ENCODE measurements around the gene DPP10.
"Not testable (repeated sequence)": the region's sequence is repeated elsewhere in the genome, so short reads cannot be mapped to it uniquely, and the experiment has no call there.

The DPP10 gene

DNA sequence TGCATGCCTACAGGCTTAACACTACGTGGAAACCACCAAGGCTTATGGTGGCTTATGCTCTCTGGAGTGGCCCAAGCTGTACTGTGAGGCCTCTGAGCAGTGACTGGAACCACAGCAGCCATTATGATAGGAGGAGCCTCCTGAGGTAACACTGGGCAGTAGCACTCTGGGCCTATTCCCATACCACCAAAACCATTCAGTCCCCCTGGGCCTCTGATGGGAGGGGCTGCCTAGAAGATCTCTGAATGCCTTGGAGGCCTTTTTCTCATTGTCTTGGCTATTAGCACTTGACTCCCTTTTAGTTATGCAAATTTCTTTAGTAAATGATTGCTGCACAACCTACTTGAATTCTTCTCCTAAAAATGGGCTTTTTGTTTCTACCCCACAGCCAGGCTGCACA lies 985.0 kb downstream of the DPP10 start:
- DNase-seq: no peak
- CTCF ChIA-PET: no interaction called here
- Mint-ChIP-seq H3K36me3 (no peaks in the 10 kb centered on the region), H3K4me3 (no peak overlapping the region), H3K27ac (no peak overlapping the region), H3K4me1 (no peaks in the 10 kb centered on the region), H3K9me3 (peaks cover 18% of the 10 kb centered on the region), H3K27me3 (no peaks in the 10 kb centered on the region)

DNA sequence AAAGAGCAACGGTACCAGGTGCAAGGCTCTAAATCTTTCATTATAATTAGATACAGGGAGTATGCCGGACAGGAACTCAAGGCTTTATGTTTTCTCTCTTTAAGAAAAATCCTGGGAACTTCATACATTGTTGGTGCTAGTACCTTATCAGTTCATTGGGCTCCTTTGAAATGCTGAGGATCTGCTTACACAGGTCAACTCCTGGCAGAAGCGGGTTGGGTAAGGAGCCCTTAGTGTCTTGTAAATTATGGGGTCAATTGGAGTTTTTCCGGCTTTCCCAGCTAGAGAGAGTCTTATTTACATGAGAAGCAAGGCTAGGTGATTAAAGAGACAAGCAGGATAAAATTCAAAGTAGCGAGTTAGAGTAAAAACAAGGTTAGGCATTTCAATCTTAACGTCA lies 998.3 kb downstream of the DPP10 start:
- DNase-seq, H3K36me3 Mint-ChIP-seq, CTCF ChIA-PET, H3K4me3 Mint-ChIP-seq, H3K4me1 Mint-ChIP-seq, H3K27ac Mint-ChIP-seq, H3K27me3 Mint-ChIP-seq: not testable (repeated sequence)
- peaks cover 11% of the 10 kb centered on the region for H3K9me3 Mint-ChIP-seq

- no peak for DNase-seq
- CTCF ChIA-PET: no interaction called here
- Mint-ChIP-seq H3K9me3 (peaks cover 17% of the 10 kb centered on the region), H3K27ac (no peak overlapping the region), H3K4me1 (no peaks in the 10 kb centered on the region), H3K4me3 (no peak overlapping the region), H3K27me3 (no peaks in the 10 kb centered on the region), H3K36me3 (no peaks in the 10 kb centered on the region)
Observed at GRCh38 chr2:115443539-115444185, 1001.2 kb downstream of the DPP10 start.

DNA sequence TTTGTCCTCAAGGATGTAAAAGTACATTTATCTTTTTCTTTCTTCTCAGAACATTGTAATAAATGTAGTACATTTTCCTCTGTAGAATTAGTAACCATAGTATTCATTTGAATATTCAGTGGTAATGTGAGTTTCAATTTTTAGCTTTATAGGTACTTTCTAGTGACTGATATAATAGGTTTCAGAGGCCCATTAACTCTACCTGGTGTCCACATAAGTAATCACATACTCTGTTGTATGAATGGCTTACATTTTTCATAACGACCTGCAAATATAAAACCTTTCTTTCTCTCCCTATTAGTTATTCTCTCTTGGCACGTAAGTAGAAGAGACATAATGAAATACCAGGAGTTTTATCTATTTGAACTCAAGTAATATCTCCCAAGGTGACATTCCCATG lies 1017.6 kb downstream of the DPP10 start:
- no peak overlapping the region for H3K27ac Mint-ChIP-seq
- H3K27me3 Mint-ChIP-seq: no peaks in the 10 kb centered on the region
- H3K36me3 Mint-ChIP-seq: no peaks in the 10 kb centered on the region
- H3K4me1 Mint-ChIP-seq: no peaks in the 10 kb centered on the region
- H3K9me3 Mint-ChIP-seq: peaks cover 6% of the 10 kb centered on the region
- H3K4me3 Mint-ChIP-seq: no peak overlapping the region
- CTCF ChIA-PET: no interaction called here
- no peak for DNase-seq

- CTCF ChIA-PET: no interaction called here
- no peak overlapping the region for H3K27ac Mint-ChIP-seq
- H3K36me3 Mint-ChIP-seq: no peaks in the 10 kb centered on the region
- DNase-seq: no peak
- H3K4me3 Mint-ChIP-seq: no peak overlapping the region
- peaks cover 17% of the 10 kb centered on the region for H3K9me3 Mint-ChIP-seq
- H3K4me1 Mint-ChIP-seq: no peaks in the 10 kb centered on the region
- H3K27me3 Mint-ChIP-seq: no peaks in the 10 kb centered on the region
Observed at GRCh38 chr2:115480741-115481140, 1038.3 kb downstream of the DPP10 start.

DNA sequence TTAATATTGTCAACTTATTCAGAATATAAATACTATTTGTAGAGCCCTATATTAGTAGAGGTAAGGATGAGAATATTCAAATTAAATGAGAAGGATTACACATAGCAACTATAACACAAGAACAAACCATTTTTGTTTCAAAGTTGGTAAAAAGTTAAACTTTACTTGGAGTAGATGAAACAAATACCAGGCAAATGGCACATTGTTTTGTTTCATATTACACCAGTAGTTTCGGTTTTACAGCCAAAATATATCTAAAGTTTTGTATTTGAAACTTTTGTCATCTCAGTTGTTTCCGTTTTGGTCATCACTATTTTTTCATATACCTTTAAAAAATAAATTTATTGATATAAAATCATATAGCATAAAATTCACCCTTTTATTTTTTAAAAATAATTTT lies 1039.4 kb downstream of the DPP10 start:
- Mint-ChIP-seq H3K27me3 (no peaks in the 10 kb centered on the region), H3K9me3 (peaks cover 8% of the 10 kb centered on the region), H3K4me3 (no peak overlapping the region), H3K27ac (no peak overlapping the region), H3K36me3 (no peaks in the 10 kb centered on the region), H3K4me1 (no peaks in the 10 kb centered on the region)
- no peak for DNase-seq
- CTCF ChIA-PET: no interaction called here

DNA sequence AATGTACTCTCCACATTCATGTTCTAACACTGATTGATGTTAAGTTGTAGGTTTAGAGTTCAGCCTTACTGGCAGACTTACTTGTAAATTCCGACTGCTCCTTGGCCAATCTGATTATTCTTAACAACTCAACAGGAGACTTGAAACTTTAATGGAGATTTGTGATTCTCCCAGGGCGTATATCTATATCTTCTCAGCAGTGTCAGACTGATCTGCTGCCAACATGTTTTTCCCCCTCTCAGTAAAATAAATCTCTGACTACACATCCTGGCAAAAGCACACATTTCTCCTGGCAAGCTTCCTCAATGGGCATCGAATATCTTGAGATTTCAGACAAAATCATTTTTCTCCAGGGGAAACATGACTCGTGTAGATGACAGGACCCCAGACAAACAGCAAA lies 1041.2 kb downstream of the DPP10 start:
- Mint-ChIP-seq H3K27ac (no peak overlapping the region), H3K36me3 (no peaks in the 10 kb centered on the region), H3K4me3 (no peak overlapping the region), H3K4me1 (no peaks in the 10 kb centered on the region), H3K9me3 (peaks cover 6% of the 10 kb centered on the region), H3K27me3 (no peaks in the 10 kb centered on the region)
- CTCF ChIA-PET: no interaction called here
- no peak for DNase-seq

DNA sequence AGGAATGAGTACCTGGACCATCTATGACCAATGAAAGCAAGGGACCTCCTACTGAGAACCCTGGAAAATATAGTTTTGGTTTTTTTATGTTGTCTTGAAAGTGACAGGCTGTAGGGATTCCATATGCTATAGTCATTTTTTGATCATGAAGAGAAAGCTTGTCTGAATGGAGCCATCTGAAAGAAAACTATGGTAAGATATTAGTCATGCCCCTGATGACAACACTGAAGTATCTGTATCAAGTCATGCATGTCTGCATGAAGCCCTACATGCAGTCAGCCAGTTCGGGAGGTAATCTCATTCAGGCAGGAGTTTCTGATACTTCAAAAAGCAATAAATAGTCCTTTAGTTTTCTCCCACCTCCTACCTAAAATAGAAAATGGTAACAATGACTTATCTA lies 1042.0 kb downstream of the DPP10 start:
- Mint-ChIP-seq H3K27me3 (no peaks in the 10 kb centered on the region), H3K27ac (no peak overlapping the region), H3K4me3 (no peak overlapping the region), H3K36me3 (no peaks in the 10 kb centered on the region), H3K4me1 (no peaks in the 10 kb centered on the region), H3K9me3 (peaks cover 1% of the 10 kb centered on the region)
- DNase-seq: no peak
- CTCF ChIA-PET: no interaction called here

DNA sequence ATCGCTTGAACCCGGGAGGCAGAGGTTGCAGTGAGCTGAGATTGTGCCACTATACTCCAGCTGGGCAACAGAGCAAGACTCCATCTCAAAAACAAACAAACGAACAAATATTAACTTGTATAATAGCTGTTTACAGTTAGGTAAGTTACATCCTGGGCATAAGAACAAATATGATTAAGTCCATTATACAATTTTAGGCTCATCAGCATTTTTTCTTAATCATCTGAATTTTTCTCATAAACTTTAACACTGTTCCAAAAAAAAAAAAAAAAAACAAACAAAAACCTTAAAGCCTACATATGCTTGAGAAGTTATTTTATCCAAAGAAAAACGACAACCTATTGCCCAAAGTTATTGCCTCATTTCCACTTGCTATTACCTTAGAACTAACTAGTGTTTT lies 1042.5 kb downstream of the DPP10 start:
- Mint-ChIP-seq H3K4me3 (no peak overlapping the region), H3K9me3 (peaks cover 3% of the 10 kb centered on the region), H3K27me3 (no peaks in the 10 kb centered on the region), H3K36me3 (no peaks in the 10 kb centered on the region), H3K27ac (no peak overlapping the region), H3K4me1 (no peaks in the 10 kb centered on the region)
- CTCF ChIA-PET: no interaction called here
- DNase-seq: no peak

DNA sequence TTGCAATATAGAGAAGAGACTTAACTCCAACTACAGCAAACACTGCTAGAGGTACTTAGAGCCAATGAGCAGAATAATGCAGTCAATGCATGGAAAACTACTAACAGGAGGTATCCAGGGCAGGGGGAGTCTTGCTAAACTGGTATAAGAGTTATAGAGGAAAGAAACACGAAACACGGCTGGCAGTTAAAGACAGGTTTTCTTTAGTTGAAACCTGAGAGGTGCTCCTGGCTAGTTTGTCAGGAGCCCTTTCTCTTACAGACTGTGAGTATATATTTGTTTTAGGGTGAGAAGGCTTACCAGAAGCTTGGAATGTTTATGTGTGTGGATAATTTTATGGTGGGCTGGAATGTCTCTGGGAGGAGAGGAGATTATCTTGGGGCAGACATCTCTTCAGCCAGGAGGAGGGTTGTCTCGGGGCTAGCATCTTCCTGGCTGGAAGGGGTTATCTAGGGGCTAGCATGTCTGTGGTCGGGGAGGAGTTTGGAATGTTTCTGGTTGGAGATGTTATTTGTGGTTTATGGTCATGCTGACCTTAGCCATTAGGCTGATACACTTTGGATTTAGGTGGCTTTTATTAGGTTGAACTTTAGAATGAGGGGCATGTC lies 1048.8 kb downstream of the DPP10 start:
- H3K27ac Mint-ChIP-seq: no peak overlapping the region
- CTCF ChIA-PET: no interaction called here
- no peaks in the 10 kb centered on the region for H3K4me1 Mint-ChIP-seq
- H3K4me3 Mint-ChIP-seq: no peak overlapping the region
- peaks cover 8% of the 10 kb centered on the region for H3K9me3 Mint-ChIP-seq
- H3K27me3 Mint-ChIP-seq: no peaks in the 10 kb centered on the region
- H3K36me3 Mint-ChIP-seq: no peaks in the 10 kb centered on the region
- DNase-seq: no peak

- CTCF ChIA-PET: no interaction called here
- H3K27me3 Mint-ChIP-seq: no peaks in the 10 kb centered on the region
- H3K36me3 Mint-ChIP-seq: no peaks in the 10 kb centered on the region
- no peak overlapping the region for H3K4me3 Mint-ChIP-seq
- no peak for DNase-seq
- H3K9me3 Mint-ChIP-seq: peaks cover 8% of the 10 kb centered on the region
- no peak overlapping the region for H3K27ac Mint-ChIP-seq
- no peaks in the 10 kb centered on the region for H3K4me1 Mint-ChIP-seq
Observed at GRCh38 chr2:115505331-115505730, 1062.9 kb downstream of the DPP10 start.

- Mint-ChIP-seq H3K36me3 (no peaks in the 10 kb centered on the region), H3K27me3 (no peaks in the 10 kb centered on the region), H3K9me3 (peaks cover 18% of the 10 kb centered on the region), H3K4me3 (no peak overlapping the region), H3K4me1 (no peaks in the 10 kb centered on the region), H3K27ac (no peak overlapping the region)
- DNase-seq: no peak
- CTCF ChIA-PET: no interaction called here
Observed at GRCh38 chr2:115520727-115521126, 1078.3 kb downstream of the DPP10 start.

- H3K4me1 Mint-ChIP-seq: no peaks in the 10 kb centered on the region
- H3K27ac Mint-ChIP-seq: no peak overlapping the region
- H3K4me3 Mint-ChIP-seq: no peak overlapping the region
- no peaks in the 10 kb centered on the region for H3K36me3 Mint-ChIP-seq
- H3K27me3 Mint-ChIP-seq: no peaks in the 10 kb centered on the region
- no peak for DNase-seq
- peaks cover 18% of the 10 kb centered on the region for H3K9me3 Mint-ChIP-seq
- CTCF ChIA-PET: interaction anchor here (0.6 kb wide), 1 partner anchor 298 kb away, joined by 3 read pairs; no protein-coding TSS in a partner anchor
Observed at GRCh38 chr2:115524452-115524851, 1082.0 kb downstream of the DPP10 start.

GRCh38 chr2:115529627-115530026 lies 1087.2 kb downstream of the DPP10 start:
- CTCF ChIA-PET: no interaction called here

DNA sequence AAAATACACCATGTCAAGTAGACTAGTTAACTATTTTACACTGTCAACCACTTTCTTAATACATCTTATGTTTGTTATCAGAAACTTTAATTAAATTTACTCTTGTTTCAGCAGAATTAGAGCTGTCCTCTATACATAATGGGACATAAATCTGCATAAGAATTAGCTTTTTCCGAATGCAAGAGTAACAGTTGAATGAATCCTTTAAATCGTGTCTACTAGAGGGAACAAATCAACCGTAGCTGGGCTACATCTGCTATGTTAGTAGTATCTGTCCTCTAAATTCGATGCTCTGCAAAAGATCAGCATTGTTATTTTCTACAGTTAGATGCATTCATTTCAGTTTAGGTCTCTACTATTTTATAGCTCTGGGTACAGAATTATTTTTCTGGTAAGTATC lies 1090.6 kb downstream of the DPP10 start:
- DNase-seq: no peak
- peaks cover 3% of the 10 kb centered on the region for H3K9me3 Mint-ChIP-seq
- H3K4me1 Mint-ChIP-seq: no peaks in the 10 kb centered on the region
- CTCF ChIA-PET: no interaction called here
- H3K27ac Mint-ChIP-seq: no peak overlapping the region
- H3K27me3 Mint-ChIP-seq: no peaks in the 10 kb centered on the region
- H3K4me3 Mint-ChIP-seq: no peak overlapping the region
- H3K36me3 Mint-ChIP-seq: no peaks in the 10 kb centered on the region

More at GRCh38 chr2:115529627-115530026, 1087.2 kb downstream of the DPP10 start:
- no peak overlapping the region for H3K4me3 Mint-ChIP-seq
- no peak overlapping the region for H3K27ac Mint-ChIP-seq
- H3K27me3 Mint-ChIP-seq: no peaks in the 10 kb centered on the region
- no peaks in the 10 kb centered on the region for H3K36me3 Mint-ChIP-seq
- no peaks in the 10 kb centered on the region for H3K4me1 Mint-ChIP-seq
- no peak for DNase-seq
- H3K9me3 Mint-ChIP-seq: peaks cover 3% of the 10 kb centered on the region

Measured in activated naive CD4-positive, alpha-beta T cell treated with anti-CD3 and anti-CD28 coated beads, Interleukin-2, amount 10 ng/mL, durations not matched to agents 7 days and 5 days (primary cell).